ENCODE measurements around the gene NIPA2.

Gene NIPA2

DNA sequence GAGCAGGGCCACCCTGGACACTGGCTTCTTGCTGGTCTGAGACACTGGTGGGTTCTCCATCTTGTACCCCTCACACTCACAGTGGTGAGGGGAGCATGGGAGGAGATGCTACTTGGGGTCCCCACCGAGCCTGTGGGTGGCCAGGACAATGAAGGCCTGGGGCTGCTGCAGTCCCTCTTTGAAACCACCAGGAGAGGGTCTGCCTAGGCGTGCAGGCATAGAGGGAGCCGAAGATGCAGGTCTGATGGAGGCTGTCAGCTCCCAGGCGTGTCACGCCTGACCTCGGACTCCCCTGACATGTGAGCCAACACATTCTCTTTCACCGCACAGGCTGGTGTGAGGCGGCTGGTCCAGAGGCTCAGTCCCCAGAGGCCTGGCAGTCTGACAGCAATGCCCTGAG is 39.1 kb downstream of the NIPA2 start:
- no peak for DNase-seq (ENCODE audit: low spot score)

DNA sequence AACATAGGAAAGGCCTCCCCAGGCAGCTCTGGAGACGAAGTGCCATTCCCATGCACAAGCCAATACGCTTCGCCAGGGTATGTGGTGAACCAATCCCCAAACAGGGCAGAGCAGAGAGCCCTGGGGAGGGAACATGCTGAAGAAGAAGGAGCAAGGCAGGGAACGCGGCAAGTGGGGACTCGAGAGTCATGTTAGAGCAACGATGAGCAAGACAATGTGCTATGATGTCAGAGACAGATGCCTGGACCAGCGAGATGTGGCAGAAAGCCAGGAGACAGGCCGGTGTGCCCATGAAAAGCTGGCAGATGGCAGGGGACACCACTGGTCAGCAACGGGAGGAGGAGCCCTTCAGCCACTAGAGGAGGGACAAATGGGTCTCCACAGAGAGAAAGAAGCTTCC is 39.6 kb downstream of the NIPA2 start:
- no peak for DNase-seq (ENCODE audit: low spot score)

DNA sequence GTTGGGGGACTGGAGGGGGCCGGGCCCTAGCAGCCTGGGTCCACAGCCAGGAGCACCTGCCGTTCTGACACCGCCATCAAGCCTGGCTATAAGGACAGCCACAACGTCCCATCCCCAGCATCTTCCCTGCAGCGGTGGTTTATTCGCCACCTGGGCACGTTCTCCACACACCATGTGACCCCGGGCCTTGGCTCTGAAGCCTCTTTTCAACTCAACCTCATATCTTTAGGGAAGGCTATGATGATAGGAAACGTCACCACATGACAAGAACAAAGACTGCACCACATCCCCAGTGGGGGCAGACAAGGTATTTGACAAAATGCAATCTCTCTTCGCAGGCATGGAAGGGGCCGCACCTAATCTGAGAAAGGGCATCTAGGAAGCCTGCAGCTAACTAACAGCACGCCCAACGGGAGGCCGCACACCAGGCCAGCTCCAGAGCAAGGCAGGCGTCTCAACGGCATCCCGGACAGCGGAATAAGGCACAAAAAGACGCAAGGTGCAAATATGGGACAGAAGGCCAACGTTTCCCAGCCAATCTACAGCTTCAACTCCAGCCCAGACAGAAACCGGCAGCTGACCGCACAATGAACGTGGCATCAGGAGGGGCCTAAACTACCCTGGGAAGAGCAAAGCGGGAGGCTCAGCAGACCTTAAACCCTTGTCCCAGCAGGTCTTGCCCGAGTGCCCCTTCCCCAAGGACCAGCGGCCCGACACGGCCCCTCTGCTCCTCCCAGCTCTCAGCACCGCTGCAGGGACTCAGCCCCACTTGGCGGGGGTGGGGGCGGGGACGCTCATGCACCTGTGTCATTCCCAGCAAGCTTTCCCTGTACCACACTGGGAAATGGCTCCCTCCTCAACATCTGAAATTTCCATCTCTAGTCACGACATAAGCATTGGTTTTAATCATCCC is 41.9 kb downstream of the NIPA2 start:
- no peak for DNase-seq (ENCODE audit: low spot score)

DNA sequence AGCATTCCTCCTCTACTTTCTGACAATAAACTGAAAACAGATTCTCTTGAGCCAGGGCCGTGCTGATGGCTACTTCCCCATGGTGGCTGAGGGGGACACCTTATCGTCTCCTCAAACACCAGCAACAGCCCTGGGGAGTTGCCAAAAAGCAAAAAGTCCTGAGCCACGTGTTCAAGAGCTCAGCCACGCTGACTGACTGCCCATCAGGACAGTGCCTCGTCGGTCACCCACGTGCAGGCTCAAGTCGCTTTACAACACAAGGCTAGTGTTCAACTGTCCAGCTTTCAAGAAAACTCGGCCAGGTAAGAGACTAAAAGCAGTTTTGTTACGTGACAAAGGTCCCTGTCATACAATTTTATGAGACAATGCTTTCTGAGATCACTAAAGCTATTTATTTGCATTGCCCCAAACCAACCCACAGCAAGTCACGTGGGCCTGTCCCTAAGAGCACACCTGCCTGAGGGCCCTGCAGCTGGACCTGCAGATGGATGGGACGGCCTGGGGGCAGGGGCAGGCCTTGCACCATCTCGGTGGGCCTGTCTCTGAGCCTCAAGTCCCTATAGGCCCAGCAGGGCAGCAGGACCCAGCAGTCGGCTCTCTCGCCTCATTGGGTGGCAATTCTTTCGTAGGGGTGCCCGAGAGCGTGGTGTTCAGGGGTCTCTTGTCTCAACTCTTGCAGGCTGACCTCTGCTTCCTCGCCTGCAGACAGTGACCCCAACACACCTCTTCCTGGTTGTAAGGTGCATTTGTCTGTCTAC is 42.7 kb downstream of the NIPA2 start:
- DNase-seq (ENCODE audit: low spot score), result no peak

DNA sequence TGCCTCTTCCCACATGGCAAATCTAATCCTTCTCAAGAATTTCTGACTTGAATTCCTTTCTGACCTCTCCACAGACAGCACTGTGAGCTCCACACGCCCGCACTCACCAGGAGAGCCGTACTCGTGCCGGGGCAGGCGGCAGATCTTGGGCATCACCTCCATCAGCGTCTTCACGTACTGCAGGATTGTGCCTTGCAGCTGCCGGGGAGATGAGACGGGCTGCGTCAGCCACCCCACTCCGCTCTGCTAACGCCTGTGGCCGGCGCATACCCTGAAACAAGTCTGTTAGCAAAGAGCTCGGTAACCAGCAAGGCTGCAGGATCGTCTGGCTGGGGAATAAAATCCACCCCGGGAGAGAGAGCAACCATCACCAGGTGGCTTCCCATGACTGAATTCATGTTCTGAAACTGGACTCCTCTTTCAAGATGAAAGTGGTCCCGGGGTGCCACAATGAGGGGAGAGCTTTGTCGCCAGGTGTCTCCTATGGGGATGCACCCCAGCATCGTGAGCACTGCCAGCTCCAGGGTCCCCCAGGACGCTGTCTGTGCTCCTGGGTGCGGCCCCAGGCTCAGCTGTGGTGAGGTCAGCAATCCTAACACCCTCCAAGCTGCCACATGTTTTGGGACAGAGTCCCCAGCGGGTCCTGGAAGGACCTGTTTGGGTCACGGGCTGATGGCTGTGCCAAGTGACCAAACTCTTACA is 43.4 kb downstream of the NIPA2 start:
- DNase-seq (ENCODE audit: low spot score), result no peak

DNA sequence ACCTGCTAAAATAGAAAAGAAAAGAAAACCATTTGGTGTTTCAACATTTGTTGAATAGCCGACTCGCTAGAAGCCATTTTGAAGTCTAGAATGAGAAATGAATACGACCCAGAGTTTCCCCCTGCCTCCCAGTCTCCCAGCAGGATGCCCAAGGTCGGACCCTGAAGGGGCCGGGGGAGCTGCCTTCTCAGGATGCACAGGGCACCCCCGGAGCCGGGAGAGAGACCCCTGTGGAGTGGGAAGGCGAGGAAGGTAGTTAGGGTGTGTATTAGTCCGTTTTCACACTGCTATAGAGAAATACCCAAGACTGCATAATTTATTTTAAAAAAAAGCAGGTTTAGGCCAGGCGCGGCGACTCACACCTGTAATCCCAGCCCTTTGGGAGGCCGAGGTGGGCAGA is 44.7 kb downstream of the NIPA2 start:
- no peak for DNase-seq (ENCODE audit: low spot score)

DNA sequence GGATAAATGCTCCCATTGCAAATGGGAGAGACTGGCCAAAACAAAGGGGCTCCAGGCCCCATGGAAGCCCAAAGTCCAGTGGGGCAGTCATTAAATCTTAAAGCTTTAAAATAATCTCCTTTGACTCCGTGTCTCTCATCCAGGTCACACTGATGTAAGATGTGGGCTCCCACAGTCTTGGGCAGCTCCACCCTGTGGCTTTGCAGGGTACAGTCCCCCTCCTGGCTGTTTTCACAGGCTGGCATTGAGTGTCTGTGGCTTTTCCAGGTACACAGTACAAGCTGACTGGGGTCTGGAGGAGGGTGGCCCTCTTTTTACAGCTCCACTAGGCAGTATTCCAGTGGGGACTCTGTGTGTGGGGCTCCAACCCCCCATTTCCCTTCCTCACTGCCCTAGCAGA is 45.9 kb downstream of the NIPA2 start:
- DNase-seq (ENCODE audit: low spot score), result no peak

DNA sequence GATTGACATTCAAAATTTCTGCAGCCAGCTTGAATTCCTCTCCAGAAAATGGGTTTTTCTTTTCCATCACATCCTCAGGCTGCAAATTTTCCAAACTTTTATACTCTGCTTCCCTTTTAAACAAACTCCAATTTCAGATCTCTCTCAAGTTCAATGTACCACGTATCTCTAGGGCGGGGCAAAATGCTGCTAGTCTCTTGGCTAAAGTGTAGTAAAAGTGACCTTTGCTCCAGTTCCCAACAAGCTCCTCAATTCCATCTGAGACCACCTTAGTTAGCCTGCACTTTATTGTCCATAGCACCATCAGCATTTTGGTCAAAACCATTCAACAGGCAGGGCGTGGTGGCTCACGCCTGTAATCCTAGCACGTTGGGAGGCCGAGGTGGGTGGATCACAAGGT is 46.7 kb downstream of the NIPA2 start:
- no peak for DNase-seq (ENCODE audit: low spot score)

DNA sequence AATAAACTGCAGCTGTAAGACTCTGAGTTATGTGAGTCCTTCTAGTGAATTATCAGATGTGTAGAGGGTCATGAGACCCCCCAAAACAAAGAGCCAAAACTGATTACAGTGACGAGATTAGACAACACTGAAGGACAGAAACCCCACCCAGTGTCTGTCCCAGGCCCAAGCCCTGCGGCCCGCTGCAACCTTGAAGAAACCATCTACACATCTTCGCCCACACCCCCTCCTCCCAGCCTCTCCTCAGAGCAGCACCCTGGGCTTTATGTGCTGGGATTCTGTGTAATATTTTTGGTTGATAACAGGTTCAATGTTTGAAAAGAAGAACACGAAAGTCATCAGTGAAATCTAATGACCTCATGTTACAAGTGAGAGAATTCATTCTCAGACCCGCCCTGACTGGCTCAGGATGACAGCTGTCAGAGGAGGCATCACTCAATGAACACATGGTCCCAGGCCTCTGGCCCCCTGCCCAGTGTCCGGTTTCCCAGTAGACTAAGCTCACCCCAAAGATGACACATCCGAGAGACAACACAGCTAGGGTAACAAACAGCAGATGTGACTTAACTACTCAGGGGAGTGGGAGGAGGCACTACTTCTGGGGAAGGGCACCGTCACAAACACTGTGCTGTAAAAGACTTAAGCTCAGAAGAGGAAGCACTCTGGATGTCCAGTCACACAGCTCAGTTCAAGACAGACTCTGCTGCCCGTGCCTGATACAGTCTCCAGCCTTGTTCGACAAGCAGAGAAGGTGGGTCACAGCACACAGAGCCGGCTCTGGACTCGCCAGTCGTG is 48.9 kb downstream of the NIPA2 start:
- no peak for DNase-seq (ENCODE audit: low spot score)

DNA sequence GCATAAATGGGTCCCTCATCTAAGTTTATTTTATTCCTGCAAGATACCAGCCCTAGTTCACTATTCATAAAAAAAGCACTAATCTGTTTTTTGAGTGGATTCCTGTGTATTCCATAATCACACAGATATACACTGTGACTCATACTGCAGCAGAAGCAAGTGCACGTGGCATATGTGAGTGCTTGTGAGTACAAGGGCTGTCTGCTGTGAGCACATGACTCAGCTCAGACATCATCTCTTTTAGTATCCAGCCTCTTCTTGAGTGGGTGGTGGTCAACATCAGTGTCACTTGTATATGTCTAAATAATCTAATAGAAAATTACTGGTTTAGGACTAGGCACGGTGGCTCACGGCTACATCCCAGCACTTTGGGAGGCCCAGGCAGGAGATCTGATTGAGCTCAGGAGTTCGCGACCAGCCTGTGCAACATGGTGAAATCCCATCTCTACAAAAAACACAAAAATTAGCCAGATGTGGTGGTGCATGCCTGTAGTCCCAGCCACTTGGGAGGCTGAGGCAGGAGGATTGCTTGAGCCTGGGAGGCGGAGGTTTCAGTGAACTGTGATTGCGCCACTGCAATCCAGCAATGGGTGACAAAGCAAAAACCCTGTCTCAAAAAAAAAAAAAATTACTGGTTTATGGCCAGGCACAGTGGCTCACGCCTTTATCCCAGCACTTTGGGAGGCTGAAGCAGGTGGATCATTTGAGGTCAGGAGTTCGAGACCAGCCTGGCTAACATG is 49.8 kb downstream of the NIPA2 start:
- DNase-seq (ENCODE audit: low spot score), result peak; percentile 71

DNA sequence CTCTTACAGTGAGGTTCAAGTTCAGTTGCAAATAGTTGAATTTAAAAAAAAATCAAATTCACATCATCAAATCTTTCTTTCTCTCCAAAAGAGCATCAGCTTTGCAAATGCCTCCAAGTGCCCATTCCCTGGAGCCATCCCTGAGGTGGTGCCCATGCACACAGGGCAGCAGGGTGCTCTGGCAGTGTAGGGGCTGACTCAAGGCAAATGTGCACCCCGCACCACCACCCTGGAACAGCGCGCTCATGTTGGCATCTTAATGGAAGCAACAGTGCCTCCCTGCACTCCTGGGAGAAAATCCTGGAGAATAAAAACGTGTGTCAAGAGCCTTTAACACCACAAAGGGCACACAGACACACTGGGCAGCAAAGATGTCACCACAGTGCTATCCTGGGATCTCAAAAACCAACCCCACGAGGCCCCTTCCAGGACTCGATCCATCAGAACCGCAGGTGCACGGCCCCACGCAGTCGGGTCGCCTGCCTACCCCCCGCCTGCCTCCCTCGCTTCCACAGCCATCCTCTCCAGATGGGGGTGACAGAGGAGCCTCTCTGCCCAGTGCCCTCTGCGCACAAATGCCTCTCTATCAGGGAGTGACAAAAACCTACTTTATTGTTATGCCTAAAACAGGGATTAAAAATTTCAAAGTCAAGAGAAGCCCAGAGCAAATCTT is 50.8 kb downstream of the NIPA2 start:
- DNase-seq (ENCODE audit: low spot score), result no peak

DNA sequence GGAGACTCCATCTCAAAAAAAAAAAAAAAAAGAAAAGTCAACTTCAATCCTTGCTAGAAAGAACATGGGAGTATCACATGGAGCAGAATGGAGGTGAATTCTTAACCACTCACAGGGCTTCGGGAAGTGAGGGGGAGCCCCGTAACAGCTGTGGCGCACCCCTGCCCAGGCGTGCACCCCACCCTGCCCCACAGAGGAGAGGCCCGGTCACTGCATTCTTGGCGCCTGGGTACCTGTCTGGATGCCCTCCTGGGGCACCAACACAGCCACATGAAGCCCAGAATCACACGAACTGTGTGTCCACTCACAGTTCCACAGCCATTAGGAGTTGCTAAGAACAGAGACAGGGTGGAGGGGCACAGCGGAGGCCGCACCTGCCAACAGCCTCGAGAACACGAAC is 51.8 kb downstream of the NIPA2 start:
- no peak for DNase-seq (ENCODE audit: low spot score)

DNA sequence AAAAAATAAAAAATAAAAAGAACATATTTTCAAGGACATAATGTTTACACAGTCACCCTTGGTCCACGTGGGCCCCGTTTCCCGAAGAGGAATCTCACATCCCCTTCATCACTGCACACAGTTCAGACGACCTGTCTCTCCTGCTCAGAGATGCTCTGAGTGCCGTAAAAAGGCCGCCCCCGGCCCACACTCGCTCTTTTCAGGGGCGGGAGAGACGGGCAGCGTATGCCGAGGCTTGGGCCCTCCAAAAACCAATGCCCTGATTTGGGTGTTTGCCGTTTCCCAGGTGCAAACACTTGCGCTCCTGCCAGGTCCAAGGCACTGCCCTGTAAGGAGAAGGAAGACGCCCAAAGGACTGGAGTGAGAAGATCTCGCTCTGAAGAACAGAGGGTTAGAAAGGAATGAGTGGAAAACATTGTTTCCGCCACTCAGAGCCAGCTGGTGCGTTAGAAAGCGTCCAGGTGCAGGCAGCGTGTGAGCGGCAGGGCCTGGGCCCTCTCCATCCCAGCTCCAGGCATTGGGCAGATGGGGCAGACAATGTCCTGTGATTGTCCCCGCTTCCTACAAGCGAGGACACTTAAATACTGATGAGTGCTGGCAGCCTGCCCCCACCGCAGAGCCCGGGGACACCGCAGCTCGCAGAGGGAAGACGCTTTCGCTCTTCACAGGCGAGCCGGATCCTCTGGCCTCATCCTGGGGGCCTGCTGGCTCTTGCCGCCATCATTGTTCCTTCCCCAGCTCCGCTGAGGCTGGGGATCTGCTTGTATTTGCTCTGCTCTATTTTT is 53.2 kb downstream of the NIPA2 start:
- no peak for DNase-seq (ENCODE audit: low spot score)

DNA sequence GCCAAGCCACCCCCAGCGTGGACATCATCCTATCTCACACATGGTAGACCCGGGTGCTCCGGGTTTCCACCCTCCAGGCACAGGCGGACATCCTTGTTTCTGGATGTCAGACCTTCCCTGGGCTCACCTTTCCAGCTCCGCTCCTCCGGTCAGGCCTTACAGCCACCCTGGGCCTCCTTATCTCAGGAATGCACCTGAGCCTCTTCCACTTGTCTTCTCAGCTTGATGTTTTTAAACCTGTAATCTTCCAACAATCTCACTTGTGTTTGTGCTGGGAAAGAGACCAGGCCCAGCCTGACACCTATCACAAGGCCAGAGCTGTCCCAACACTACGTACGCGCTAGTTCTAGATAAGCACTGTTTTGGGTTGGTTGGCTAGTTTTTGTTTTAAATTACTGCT is 53.9 kb downstream of the NIPA2 start:
- no peak for DNase-seq (ENCODE audit: low spot score)

DNA sequence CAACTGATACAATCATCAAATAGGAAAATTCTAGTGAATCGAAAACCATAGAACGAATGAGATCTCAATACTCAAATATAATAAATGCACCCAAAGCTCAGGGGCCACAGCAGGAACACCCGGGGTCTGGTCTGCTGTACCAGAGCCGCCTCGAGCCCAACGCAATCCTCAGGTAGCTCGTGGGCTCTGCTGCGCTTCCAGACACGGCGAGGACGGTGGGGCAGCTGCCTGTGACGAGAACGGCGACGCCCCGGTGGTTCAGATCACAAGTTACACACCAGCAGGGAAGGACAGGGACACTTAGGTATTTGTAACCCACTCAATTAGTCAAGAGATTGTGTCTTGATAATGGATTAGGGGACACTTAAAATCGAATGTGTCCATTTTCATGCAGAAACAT is 54.6 kb downstream of the NIPA2 start:
- DNase-seq (ENCODE audit: low spot score), result no peak

DNA sequence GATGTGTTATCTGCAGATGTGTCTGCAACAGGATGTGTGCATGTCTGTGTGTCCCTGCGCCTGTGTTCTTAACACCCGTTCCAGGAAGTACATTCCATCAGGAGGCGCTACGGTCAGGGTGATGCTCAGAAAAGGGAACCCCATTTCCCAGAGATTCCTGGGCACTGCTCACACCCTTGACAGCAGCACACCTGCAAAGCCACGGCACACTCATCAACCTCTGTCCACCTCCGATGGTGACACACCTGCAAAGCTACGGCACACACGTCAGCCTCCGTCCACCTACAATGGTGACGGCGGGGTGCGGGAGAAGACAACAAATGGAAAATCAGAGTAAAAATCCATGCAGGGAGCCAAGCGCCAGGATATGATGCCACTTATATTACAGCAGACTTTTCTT is 55.4 kb downstream of the NIPA2 start:
- no peak for DNase-seq (ENCODE audit: low spot score)

DNA sequence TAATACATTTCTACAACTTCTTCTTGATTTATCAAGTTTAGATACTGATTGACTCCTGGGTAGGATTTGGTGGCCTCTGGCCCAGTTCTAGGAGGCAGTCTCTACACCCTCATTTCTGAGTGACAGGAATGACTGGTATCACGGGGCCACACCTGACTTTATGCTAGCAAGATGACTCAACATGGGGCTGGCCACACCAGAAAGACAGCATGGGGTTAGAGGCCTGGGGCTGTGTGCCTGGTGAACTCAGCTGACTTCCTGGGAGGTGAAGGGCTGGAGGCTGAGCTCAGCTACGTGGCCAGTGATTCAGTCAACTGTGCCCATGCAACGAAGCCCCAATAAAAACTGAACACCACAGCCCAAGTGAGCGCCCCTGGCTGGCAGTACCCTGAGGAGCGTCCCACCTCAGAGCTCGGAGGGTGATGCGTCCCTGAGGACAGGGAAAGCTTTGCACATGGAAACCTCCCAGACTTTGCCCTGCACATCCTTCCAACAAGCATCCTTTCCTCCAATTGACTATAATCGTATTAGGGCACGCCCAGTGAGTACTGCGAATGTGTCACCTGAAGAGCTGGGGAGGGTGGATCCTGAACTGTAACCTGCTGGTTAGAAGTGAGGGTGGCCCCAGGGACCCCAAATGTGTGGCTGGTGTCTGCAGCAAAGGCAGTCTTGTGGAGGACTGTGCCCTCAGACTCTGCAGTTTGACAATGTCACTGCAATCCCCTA is 57.2 kb downstream of the NIPA2 start:
- DNase-seq (ENCODE audit: low spot score), result no peak

DNA sequence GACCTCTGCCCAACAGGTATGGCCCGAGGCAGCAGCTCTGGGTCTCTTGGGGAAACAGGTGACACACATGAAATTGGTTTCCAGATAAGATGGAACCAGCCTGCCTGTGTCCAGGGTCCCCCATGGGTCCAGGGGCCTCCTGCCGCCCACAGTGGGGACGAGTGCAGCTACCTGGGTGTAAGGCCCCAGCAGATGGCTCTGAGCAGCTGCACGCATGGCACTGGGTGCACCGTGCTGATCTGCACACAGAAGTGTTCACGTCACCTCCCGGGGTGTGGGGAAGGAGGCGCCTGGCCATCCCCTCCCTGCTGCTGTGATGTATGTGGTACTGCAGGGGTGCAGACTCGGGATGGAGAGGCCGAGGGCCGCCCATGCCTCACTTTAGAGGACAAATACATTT is 63.6 kb downstream of the NIPA2 start:
- no peak for DNase-seq (ENCODE audit: low spot score)

DNA sequence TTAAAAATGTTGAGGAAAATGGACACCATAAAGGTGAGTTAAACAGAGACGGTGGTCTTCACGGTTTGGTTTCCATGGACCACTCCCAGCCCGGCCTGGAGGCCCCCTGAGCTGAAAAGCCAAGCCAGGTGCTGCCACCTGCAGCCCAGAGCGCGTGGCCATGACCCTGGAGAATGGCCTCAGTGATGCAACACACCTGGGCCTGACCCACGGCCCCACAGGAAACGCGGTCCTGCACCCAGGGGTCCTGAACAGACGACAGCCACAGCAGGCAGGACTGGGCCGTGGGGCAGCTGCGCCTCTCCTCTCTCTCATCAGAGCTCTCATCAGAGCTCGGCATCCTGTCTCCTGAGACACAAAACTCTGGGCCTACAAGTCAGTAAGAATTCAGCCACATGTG is 64.1 kb downstream of the NIPA2 start:
- DNase-seq (ENCODE audit: low spot score), result no peak

Measured in kidney capillary endothelial cell (primary cell).